HK-2 (cell line): ENCODE results near the gene KRTAP12-1.
"Not testable (repeated sequence)": the region's sequence is repeated elsewhere in the genome, so short reads cannot be mapped to it uniquely, and the experiment has no call there.

Experiments used
- DNase-seq: peaks from one replicate; pipeline ENCODE4 v3.0.0-alpha.2; 2018; ENCODE audit not compliant: unreplicated experiment

KRTAP12-1 gene

GRCh38 chr21:44667612-44668011, 14.4 kb downstream of the KRTAP12-1 start:
- DNase-seq = no peak

DNA sequence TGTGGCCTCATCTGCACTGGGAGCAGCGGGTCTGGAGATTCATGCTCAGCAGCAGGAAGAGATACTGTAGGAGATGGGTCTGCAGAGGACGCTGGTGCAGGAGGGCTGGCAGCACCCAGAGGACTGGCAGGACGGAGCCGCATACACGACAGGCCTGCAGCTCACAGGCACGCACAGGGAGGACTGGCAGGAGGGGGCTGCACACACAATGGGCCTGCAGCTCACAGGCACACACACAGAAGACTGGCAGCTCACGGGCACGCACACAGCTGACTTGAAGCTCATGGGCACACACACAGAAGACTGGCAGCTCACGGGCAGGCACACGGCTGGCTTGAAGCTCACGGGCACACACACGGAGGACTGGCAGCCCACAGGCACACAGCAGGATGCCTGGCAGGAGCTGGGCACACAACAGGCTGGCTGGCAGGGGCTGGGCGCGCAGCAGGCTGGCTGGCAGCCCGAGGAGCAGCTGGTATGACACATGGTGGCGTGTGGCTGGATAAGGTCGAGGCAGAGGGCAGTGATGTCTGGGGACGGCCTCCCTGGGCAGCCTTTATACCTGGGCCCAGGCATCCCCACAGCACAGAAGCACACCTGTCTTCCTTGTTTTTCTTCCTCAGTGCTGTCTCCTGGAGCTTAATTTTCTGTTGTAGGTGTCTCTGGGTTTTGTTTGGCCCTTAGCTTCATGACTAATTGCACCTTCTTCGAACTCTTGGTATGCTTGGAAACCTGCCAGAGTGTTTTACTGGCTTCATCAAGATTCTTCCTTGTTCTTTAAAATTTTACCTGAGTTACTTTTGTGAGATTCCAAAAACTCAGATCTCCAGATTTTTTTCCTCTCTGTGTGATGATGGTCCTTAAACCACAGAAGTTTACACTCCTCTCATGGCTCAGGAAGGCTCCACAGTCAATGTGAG, 15.3 kb downstream of the KRTAP12-1 start, which contains the start of gene KRTAP12-2:
TSS of gene KRTAP12-2 (minus strand) at position 527 of the 920 bp plus-strand sequence. CDS start at position 486, 41 bp downstream.
- no peak for DNase-seq

- no peak for DNase-seq
Observed at GRCh38 chr21:44664691-44665090, 17.3 kb downstream of the KRTAP12-1 start.

GRCh38 chr21:44661567-44661966, 20.4 kb downstream of the KRTAP12-1 start:
- DNase-seq = not testable (repeated sequence)

DNA sequence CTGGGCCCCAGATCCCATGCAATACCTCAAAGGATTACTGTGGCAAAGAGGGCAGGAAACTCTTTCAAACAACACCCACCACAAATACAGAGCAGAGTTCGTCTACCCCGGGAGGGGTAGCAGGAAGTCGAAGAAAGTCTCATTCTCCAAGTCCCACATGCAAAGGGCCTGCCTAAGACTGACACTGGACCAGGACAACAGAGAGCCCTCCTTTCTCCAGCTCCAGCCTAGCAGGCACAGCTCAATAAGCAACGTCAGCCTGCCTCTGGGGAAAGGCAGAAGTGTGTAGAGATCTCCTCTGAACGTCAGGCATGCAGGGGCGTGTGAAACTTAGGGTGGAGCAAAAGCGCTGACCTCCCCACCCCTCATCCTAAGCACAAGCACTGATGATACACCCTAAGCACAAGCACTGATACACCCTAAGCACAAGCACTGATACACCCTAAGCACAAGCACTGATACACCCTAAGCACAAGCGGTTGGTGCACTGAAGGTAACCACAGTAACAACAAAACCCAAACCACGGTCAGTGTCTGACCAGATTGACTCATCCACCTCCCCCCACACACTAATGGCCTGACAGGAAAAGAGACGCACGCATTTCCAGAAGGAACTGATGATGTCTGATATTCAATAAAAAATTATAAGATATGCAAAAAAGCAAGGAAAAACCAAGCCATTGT, 22.9 kb downstream of the KRTAP12-1 start:
- no peak for DNase-seq

GRCh38 chr21:44658541-44658910, 23.4 kb downstream of the KRTAP12-1 start:
- no peak for DNase-seq

GRCh38 chr21:44657635-44658540, 24.1 kb downstream of the KRTAP12-1 start, which contains the start of gene KRTAP12-3:
KRTAP12-3 (plus strand) TSS chr21:44657932; CDS start chr21:44657980, 48 bp downstream.
- no peak for DNase-seq

DNA sequence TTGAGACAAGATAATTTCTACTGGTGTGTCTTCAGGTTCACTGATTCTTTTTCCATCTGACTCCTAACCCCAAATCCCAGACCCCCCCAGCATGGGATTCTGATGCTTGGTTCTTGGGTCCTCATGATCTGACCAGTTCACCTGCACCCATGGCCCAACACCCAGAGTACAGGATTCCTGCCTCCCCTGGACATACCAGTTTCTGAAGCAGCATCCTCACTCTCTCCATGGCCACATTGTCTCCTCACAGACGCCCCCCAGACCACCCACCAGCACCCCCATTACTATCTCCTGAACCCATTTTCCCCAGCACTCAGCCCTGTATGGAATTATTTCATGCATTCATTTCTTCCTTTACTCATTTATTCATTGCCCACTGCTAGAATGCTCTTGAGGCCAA, 25.1 kb downstream of the KRTAP12-1 start:
- DNase-seq = no peak

GRCh38 chr21:44654576-44655175, 27.3 kb downstream of the KRTAP12-1 start, which contains the start of gene KRTAP12-4:
KRTAP12-4 (minus strand) TSS chr21:44654659; CDS start chr21:44654614, 45 bp downstream.
- no peak for DNase-seq

DNA sequence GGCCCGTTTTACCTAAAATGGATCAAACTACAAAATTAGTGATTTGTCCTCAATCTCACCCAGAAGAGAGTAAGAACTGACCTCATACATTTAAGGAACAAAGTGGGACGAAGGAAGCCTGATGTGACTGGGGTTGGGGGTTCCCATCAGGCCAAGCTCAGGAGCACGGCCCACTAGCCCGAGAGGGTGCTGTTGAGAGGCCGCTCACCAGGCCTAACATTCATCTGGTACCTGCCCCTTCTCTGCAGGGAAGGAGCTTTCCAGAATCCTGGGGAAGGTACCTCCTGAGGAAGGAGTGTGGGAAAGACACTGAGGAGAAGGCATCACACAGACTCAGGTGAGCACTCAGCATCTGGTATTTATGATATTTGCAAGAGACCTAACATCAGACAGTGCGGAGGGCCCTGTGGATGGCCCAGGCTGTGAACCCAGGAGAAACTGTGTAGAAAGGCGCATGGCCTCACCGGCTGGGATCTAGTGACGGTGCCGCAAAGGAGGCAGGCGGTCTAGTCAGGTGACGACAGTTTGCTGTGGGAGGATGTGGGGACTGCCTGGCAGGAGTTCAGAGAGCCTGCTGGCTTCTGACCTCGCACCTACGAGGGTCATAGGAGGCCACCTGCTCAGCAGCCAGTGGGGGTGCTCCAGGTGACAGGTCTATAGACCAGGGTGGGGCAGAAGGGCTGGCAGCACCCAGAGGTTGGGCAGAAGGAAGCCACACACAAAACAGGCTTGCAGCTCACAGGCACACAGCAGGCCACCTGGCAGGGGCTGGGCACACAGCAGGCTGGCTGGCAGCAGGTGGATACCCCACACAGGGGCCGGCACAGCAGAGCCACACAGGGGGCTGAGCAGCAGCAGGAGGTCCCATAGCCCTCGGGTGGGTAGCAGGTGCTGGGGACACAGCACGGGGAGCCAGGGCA, 28.0 kb downstream of the KRTAP12-1 start:
- no peak for DNase-seq

- DNase-seq = no peak
Observed at GRCh38 chr21:44653123-44653522, 28.8 kb downstream of the KRTAP12-1 start.

GRCh38 chr21:44650973-44651675, 30.8 kb downstream of the KRTAP12-1 start:
- no peak for DNase-seq

- DNase-seq = no peak
Observed at GRCh38 chr21:44650265-44650972, 31.5 kb downstream of the KRTAP12-1 start.

DNA sequence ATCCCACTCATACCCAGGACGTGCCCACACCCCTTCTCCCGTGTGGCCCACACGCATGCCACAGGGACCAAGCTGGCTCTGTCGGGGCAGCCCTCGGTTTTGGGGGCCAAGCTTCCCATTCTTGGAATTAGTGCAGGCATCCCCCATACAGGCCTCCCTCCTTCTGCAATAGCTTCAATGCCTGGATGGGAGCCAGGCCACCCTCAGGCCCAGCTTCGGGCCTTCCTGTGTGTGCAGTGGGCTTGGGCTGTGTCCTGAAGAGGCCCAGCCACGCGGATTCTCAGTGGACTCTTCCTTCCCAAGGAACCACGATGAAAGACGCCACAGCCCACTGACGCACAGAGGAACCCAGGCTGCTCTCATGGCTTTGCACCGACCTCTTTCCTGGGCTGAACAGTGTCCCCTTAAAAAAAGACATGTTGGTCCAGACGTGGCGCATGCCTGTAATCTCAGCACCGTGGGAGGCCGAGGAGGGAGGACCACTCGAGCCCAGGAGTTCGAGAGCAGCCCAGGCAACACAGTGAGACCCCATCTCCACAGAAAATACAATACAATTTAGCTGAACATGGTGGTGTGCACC, 32.4 kb downstream of the KRTAP12-1 start:
- no peak for DNase-seq

DNA sequence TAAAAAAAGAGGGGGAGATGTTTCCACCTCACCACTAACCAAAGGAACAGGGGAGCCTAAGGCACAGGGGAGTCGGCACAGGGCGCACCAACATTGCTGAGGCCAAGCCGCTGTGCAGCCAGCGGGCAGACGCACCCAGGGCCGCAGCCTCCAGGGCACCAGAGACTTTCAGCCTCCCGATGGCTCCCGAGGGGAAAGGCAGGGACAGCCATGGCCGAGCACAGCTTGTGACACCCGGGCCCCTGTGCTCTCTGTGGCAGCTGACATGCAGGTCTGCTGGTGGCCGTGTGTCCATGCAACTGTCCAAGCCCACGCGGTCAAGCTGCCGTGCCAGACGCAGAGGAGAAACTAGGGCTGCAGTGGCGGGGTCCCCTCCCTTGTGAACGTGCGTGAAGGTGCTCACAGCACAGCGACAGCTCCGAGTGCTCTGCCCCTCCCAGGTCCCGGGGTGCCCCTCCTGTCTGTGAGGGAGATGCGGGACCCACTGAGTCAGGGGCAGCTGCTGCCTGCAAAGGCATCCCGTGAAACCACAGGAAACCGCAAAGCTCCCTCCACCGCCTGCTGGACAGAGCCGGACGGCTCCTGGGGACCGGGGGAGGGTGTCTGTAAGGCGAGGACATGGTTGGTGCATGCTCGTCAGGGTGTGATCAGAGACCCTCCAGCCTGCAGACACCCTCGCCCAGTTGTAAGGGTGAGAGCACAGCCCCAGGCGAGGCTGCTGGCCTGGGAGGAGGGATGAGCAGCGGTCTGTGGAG, 33.2 kb downstream of the KRTAP12-1 start:
- DNase-seq = no peak

DNA sequence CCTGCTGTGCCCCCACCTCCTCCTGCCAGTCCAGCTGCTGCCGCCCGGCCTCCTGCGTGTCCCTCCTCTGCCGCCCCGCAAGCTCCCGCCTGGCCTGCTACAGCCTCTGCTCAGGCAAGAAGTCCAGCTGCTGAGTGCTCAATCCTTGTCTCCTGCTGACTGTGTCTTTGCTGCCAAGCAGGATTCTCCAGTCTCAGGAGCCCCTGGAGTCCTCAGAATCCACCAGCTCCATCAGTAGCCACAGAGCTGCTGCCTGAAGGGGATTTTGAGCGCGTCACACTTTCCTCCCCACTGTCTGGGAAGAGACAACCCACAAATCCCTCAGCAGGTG, 34.8 kb downstream of the KRTAP12-1 start:
- DNase-seq = no peak

- DNase-seq = not testable (repeated sequence)
Observed at GRCh38 chr21:44646366-44647221, 35.4 kb downstream of the KRTAP12-1 start, which contains the start of gene KRTAP10-11. KRTAP10-11 (plus strand) TSS chr21:44646414; CDS start chr21:44646459, 45 bp downstream.
